22Rv1 (cell line): Measurements from ENCODE around the gene GRM4.

Experiments
- ZFX ChIP-seq: fragments of 450-650 bp; IDR thresholded peaks from 2 replicates; pipeline ENCODE4 v1.6.1; 2017; ENCODE audit warnings: antibody characterized with exemption, borderline replicate concordance
- TF ChIP-seq, protein P1 (sequence below): fragments of 450-650 bp; IDR thresholded peaks from 2 replicates; pipeline ENCODE4 v1.5.1; 2017; ENCODE audit warnings: mild to moderate bottlenecking

DNA sequence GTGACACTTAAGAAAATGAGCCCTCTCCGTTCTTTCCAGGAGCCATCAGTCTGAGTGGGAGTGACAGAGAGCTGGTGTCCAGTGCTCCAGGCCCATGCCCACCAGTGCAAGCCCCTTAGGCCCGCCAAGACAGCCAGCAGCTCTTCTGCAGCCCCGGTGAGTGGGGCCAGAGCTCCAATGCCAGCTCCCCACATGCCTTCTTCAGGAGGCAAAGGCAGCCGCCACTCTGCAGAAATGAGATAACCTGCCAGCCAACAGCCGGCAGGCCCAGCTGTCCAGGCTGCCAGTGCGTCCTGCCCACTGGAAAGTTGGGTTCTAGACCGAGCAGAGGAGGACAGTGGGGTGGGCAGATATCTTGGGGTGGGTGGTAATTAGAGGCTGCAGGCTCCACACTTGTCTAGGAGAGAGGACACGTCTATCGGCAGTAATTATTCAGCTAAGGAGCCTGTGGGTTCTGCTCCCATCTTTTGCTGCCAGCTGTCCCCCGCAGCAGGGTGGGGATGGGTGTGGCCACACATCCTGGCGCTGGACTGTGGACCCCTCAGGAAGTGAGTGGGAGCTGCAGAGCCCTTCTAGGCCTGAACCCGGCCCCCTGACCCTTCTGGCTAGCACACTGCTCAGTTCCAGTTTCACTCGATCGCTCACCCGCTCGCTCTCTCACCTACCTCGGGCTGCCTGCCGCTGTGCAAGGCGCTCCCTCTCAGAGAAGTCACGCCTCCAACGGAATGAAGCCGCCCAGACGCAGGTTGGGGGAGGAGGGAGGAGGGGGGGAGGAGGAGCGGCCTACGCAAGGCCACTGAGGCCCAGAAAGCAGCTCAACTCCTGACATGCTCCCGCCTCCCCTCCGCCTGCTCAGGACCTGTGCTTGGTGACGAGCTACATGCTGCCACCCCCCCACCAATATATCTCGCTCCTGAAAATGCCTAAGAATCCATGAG is 3.6 kb downstream of the GRM4 start:
- TF ChIP-seq, protein P1, sequence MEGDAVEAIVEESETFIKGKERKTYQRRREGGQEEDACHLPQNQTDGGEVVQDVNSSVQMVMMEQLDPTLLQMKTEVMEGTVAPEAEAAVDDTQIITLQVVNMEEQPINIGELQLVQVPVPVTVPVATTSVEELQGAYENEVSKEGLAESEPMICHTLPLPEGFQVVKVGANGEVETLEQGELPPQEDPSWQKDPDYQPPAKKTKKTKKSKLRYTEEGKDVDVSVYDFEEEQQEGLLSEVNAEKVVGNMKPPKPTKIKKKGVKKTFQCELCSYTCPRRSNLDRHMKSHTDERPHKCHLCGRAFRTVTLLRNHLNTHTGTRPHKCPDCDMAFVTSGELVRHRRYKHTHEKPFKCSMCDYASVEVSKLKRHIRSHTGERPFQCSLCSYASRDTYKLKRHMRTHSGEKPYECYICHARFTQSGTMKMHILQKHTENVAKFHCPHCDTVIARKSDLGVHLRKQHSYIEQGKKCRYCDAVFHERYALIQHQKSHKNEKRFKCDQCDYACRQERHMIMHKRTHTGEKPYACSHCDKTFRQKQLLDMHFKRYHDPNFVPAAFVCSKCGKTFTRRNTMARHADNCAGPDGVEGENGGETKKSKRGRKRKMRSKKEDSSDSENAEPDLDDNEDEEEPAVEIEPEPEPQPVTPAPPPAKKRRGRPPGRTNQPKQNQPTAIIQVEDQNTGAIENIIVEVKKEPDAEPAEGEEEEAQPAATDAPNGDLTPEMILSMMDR: no peak
- TF ChIP-seq ZFX: no peak
